Gastrocnemius medialis (tissue), 4 donors: Measurements from ENCODE around the gene TXNRD2. TPM values are rescaled to one million over a fixed set of nuclear protein-coding genes. Genes with fewer than 3 reads are reported as not detected.

Source experiments
- ATAC-seq, 2 donors: fragments of 150-250 bp; one replicate each; pipeline ENCODE4 v1.9.1; 2016
- DNase-seq, 2 donors: peaks; one replicate each; pipeline ENCODE4 v3.0.0-alpha.2; 2019
- H3K27ac ChIP-seq, 4 donors: fragments of 200-600 bp; sonication (generic); 1 replicate in 1 of 4; 2 replicates in 3 of 4; pipeline ENCODE4 v1.5.1; 2016 to 2018; ENCODE audit warnings: mild to moderate bottlenecking in 2 of 4, moderate library complexity in 1 of 4
- H3K27me3 ChIP-seq, 3 donors: fragments of 200-600 bp; sonication (generic) in 2 of 3; 1 replicate in 1 of 3; 2 replicates in 2 of 3; pipeline versions ENCODE4 v1.5.1 to v1.6.0; 2016 to 2019; ENCODE audit warnings: mild to moderate bottlenecking in 1 of 3, moderate library complexity in 1 of 3
- H3K36me3 ChIP-seq, 2 donors: fragments of 200-600 bp; sonication (generic) in 1 of 2; one replicate each; pipeline ENCODE4 v1.5.1; 2017 to 2018
- H3K4me1 ChIP-seq, 2 donors: fragments of 200-600 bp; sonication (generic) in 1 of 2; one replicate each; pipeline ENCODE4 v1.5.1; 2016 to 2017; ENCODE audit warnings: mild to moderate bottlenecking in 2 of 2
- H3K4me3 ChIP-seq, 4 donors: fragments of 200-600 bp; sonication (generic) in 3 of 4; 1 replicate in 1 of 4; 2 replicates in 3 of 4; pipeline ENCODE4 v1.5.1; 2016 to 2019; ENCODE audit warnings: mild to moderate bottlenecking in 2 of 4
- H3K9me3 ChIP-seq, 3 donors: fragments of 200-600 bp; sonication (generic) in 2 of 3; 1 replicate in 1 of 3; 2 replicates in 2 of 3; pipeline ENCODE4 v1.5.1; 2016 to 2019
- POLR2A ChIP-seq, 2 donors: fragments of 450-650 bp; IDR thresholded peaks; one replicate each; pipeline ENCODE4 v1.6.1; 2017; ENCODE audit warnings: antibody characterized with exemption in 2 of 2, mild to moderate bottlenecking in 2 of 2, moderate library complexity in 2 of 2
- in situ Hi-C, 4 donors: fragments of 200-750 bp; cut with MboI; loops; one replicate each; pipeline versions ENCODE4 v1.15.0 to v1.8.0; 2017; ENCODE audit warnings: low sequenced_read_pairs in 4 of 4
- intact Hi-C: fragments of 100-400 bp; cut with DNase I; formaldehyde crosslinking; loops from one replicate; pipeline ENCODE4 v1.15.1; 2023; ENCODE audit warnings: low total_unique reads
- total RNA-seq, 4 donors: library from RNA; depleted of rRNA; stranded (reverse); fragments of >200 nt; gene quantifications; one replicate each; pipeline versions ENCODE4 v1.1.0 to v1.2.3, GENCODE V29; 2016
- TF ChIP-seq, protein P1 (sequence below), 5 experiments: fragments of 450-650 bp in 3 of 5; fragments of 200-600 bp in 2 of 5; sonication (generic) in 2 of 5; IDR thresholded peaks in 4 of 5; conservative IDR thresholded peaks in 1 of 5; 1 replicate in 4 of 5; 2 replicates in 1 of 5; pipeline ENCODE4 v1.5.1; 2016 to 2019; ENCODE audit warnings: antibody characterized with exemption in 5 of 5, mild to moderate bottlenecking in 3 of 5, moderate library complexity in 3 of 5

TXNRD2 gene
- total RNA-seq, 4 donors from 2014 or later = 9.0 to 18.0 (median 14.4) TPM

DNA sequence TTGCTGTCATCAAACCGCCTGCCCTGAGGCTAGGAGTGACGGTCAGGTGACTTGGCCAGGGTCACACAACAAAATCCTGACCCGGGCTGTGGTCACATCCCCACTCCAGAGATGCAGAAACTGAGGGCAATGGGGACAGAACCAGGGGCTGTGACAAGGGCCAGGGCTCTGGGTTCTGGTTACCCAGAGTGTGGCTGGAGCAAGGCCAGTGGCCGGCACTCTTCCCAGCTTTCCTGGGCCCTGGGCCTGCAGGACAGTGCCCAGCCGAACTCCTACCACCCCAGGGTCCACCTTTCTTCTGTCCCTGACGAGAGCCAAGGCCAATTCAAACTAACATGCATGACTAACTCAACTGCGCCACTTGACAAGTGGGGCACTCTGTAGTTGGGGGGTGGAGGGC, 39.1 kb upstream of the TXNRD2 start:
- no peak for TF ChIP-seq POLR2A (IDR thresholded peaks at IDR 0.05)
- TF ChIP-seq, protein P1, sequence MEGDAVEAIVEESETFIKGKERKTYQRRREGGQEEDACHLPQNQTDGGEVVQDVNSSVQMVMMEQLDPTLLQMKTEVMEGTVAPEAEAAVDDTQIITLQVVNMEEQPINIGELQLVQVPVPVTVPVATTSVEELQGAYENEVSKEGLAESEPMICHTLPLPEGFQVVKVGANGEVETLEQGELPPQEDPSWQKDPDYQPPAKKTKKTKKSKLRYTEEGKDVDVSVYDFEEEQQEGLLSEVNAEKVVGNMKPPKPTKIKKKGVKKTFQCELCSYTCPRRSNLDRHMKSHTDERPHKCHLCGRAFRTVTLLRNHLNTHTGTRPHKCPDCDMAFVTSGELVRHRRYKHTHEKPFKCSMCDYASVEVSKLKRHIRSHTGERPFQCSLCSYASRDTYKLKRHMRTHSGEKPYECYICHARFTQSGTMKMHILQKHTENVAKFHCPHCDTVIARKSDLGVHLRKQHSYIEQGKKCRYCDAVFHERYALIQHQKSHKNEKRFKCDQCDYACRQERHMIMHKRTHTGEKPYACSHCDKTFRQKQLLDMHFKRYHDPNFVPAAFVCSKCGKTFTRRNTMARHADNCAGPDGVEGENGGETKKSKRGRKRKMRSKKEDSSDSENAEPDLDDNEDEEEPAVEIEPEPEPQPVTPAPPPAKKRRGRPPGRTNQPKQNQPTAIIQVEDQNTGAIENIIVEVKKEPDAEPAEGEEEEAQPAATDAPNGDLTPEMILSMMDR (IDR thresholded peaks at IDR 0.05 in 4 of 5, conservative IDR thresholded peaks at IDR 0.05 in 1 of 5) = no peak
- H3K4me1 ChIP-seq = peaks cover 38 to 40% of the 10 kb centered on the region in 2 donors
- in situ Hi-C loops = no loop called here
- intact Hi-C loops = loop anchor here (1.0 to 5.0 kb wide), 2 partner anchors 19 to 137 kb away; partner anchors contain the start of genes RANBP1 and TRMT2A
- H3K36me3 ChIP-seq = peaks cover 0 to 12% of the 10 kb centered on the region in 2 donors
- H3K27ac ChIP-seq = peak overlapping the region in 3 of 4 donors; percentile 18 to 96 (median 92)
- H3K27me3 ChIP-seq = no peaks in the 10 kb centered on the region
- no peak overlapping the region for H3K4me3 ChIP-seq
- no peak for ATAC-seq
- no peak for DNase-seq
- H3K9me3 ChIP-seq = no peaks in the 10 kb centered on the region

DNA sequence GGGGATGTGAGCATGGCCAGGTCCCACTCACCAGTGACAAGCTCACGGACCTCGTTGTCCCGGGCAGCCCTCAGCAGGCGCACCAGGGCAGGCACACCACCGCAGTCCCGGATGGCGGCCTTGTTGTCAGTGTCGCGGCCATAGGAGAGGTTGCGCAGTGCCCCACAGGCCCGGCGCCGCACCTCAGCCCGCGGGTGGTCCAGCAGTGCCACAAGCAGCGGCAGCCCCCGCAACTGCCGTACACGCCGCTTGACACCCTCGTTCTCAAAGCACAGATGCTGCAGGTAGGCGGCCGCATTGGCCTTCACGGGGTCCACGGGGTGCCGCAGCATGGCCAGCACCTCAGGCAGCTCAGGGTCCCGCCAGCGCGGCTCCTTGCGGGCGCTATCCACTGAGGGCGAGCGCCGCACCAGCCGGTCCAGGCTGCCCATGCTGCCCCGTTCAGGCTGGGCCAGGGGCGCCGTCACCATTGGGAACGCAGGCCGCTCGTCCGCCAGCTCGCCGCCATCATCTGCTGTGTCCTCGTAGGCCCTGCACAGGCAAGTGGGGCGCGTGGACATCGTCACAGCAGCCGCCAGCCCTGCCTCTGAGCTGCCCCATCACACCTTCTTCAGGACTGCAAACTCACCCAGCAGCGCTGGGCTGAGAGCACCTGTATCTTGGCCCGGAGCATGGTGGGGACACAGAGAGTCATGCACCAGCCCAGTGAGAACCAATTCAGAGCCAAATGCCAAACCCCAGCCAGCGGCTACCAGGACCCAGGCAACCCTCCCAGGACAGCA, 38.3 kb upstream of the TXNRD2 start:
- Histone ChIP-seq H3K36me3 (peaks cover 0 to 12% of the 10 kb centered on the region in 2 donors), H3K4me1 (peaks cover 29 to 36% of the 10 kb centered on the region in 2 donors), H3K27ac (peak overlapping the region in 1 of 4 donors; percentile 18), H3K4me3 (no peak overlapping the region), H3K27me3 (no peaks in the 10 kb centered on the region), H3K9me3 (no peaks in the 10 kb centered on the region)
- ATAC-seq (no peak), DNase-seq (no peak)
- in situ Hi-C loops = no loop called here
- intact Hi-C loops = loop anchor here (5.0 to 10.0 kb wide), 2 partner anchors 105 to 137 kb away; partner anchors contain the start of genes DGCR8, RANBP1 and TRMT2A
- TF ChIP-seq, protein P1 (IDR thresholded peaks at IDR 0.05 in 4 of 5, conservative IDR thresholded peaks at IDR 0.05 in 1 of 5) = no peak
- no peak for TF ChIP-seq POLR2A (IDR thresholded peaks at IDR 0.05)

DNA sequence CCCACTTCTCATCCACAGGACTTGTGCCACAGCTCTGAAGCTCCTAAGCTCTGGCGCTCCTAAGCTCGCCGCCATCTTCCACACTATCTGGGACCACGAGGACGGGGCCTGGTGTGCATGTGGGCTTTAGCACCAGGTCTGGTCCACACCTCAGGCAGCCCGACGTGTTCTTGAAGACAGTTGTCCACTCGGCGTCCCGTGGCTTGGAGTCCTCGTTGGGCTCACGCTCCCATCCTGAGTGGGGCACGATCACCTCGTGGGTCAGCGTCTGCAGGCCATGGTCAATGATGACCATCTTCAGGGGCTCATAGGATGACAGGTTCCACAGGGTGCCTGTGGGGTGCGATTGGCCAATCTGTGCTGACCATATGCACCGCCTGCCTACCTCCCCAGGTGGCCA, 37.1 kb upstream of the TXNRD2 start:
- in situ Hi-C loops (no loop called here), intact Hi-C loops (loop anchor here (10.0 kb wide), 1 partner anchor 106 kb away; the partner anchor contains the start of gene DGCR8)
- Histone ChIP-seq H3K4me1 (peaks cover 18 to 30% of the 10 kb centered on the region in 2 donors), H3K27me3 (no peaks in the 10 kb centered on the region), H3K4me3 (no peak overlapping the region), H3K36me3 (peaks cover 0 to 12% of the 10 kb centered on the region in 2 donors), H3K27ac (no peak overlapping the region), H3K9me3 (no peaks in the 10 kb centered on the region)
- TF ChIP-seq POLR2A (IDR thresholded peaks at IDR 0.05) = no peak
- TF ChIP-seq, protein P1 (IDR thresholded peaks at IDR 0.05 in 4 of 5, conservative IDR thresholded peaks at IDR 0.05 in 1 of 5) = no peak
- ATAC-seq (no peak), DNase-seq (no peak)

DNA sequence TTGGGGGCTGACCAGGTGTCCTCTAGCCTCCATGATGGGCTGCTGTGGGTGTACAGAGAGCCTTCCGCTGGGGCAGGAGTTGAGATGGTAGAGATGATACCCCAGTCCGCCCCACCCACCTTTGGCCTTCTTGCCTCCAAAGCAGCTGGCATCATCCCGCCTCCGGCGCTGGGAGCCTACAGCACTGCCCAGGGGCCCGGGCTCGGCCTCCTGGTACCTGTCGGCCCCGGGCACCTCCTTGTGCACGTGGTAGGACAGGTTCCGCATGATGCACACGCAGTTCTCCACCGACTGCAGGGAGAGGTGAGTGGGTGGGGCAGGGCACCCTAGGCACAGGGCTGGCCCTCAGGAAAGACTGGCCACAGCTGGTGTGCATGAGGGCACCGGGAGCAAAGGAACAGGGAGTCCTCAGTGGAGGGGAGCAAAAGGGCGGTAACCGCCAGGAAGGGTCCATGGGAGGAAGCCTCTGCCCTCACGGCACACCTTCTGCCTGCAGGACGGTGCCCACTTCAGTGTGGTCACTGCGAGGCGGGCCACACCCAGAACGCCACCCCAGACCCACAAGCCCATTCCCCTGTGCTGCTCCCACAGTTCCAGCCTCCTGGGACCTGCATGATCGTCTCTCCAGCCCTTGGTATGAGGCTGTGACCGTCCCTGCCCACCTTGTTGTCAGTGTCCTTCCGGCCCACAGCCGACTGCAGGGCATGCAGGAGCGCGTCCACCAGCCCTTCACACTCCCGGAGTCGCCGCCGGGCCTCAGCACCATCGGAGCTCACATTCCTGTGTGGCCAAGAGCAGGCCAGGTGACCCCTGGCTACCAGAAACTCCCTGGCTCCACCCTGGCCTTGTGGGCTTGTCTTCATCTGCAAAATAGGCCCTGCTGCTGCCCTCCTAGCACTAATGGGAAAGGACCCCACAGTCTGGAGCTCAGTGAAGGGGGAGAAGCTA, 36.0 kb upstream of the TXNRD2 start:
- no peak for TF ChIP-seq POLR2A (IDR thresholded peaks at IDR 0.05)
- TF ChIP-seq, protein P1 (IDR thresholded peaks at IDR 0.05 in 4 of 5, conservative IDR thresholded peaks at IDR 0.05 in 1 of 5) = no peak
- ATAC-seq (no peak), DNase-seq (no peak)
- in situ Hi-C loops (no loop called here), intact Hi-C loops (loop anchor here (10.0 kb wide), 1 partner anchor 107 kb away; the partner anchor contains the start of gene DGCR8)
- Histone ChIP-seq H3K4me3 (no peak overlapping the region), H3K4me1 (peaks cover 6 to 19% of the 10 kb centered on the region in 2 donors), H3K27ac (no peak overlapping the region), H3K36me3 (peaks cover 0 to 12% of the 10 kb centered on the region in 2 donors), H3K9me3 (no peaks in the 10 kb centered on the region), H3K27me3 (no peaks in the 10 kb centered on the region)
